Lung (tissue), 12 donors: Measurements from ENCODE around the gene DENND11. TPM values are rescaled to one million over a fixed set of nuclear protein-coding genes. Genes with fewer than 3 reads are reported as not detected.
"Not testable (repeated sequence)": the region's sequence is repeated elsewhere in the genome, so short reads cannot be mapped to it uniquely, and the experiment has no call there.

Source experiments
- ATAC-seq: fragments of 200-7000 bp; cut with Tn5 transposase; one replicate; pipeline ENCODE4 v1.9.1; 2020; ENCODE audit warnings: moderate number of reproducible peaks; ENCODE audit not compliant: insufficient read depth, low FRiP score
- DNase-seq, 3 donors: peaks; one replicate each; pipeline ENCODE4 v3.0.0-alpha.2; 2013 to 2017
- H3K27ac ChIP-seq, 2 donors: one replicate each; pipeline ENCODE4 v1.5.1; 2013; ENCODE audit warnings: mild to moderate bottlenecking in 2 of 2, moderate library complexity in 2 of 2, control low read depth in 1 of 2, inconsistent platforms in 1 of 2, low read depth in 1 of 2, low read length in 1 of 2
- H3K27me3 ChIP-seq, 3 donors: one replicate each; pipeline ENCODE4 v1.5.1; 2013; ENCODE audit warnings: low read length in 2 of 3; ENCODE audit not compliant: control insufficient read depth in 3 of 3, insufficient read depth in 3 of 3
- H3K36me3 ChIP-seq, 4 donors: one replicate each; pipeline ENCODE4 v1.5.1; 2013; ENCODE audit warnings: low read length in 4 of 4, mild to moderate bottlenecking in 1 of 4, moderate library complexity in 1 of 4; ENCODE audit not compliant: control insufficient read depth in 4 of 4, insufficient read depth in 4 of 4
- H3K4me1 ChIP-seq, 5 donors: one replicate each; pipeline ENCODE4 v1.5.1; 2013; ENCODE audit warnings: low read length in 5 of 5, mild to moderate bottlenecking in 2 of 5, moderate library complexity in 1 of 5; ENCODE audit not compliant: control insufficient read depth in 5 of 5, insufficient read depth in 5 of 5
- H3K4me3 ChIP-seq: one replicate; pipeline ENCODE4 v1.5.1; 2013; ENCODE audit warnings: mild to moderate bottlenecking, control low read depth, moderate library complexity
- H3K9ac ChIP-seq, 2 donors: one replicate each; pipeline ENCODE4 v1.5.1; 2013; ENCODE audit warnings: low read length in 2 of 2, control low read depth in 1 of 2; ENCODE audit not compliant: insufficient read depth in 1 of 2
- H3K9me3 ChIP-seq, 4 donors: one replicate each; pipeline ENCODE4 v1.5.1; 2013; ENCODE audit warnings: low read length in 3 of 4, mild to moderate bottlenecking in 1 of 4, moderate library complexity in 1 of 4; ENCODE audit not compliant: control insufficient read depth in 4 of 4, insufficient read depth in 3 of 4
- WGBS, 2 donors: extraction: QIAGEN DNeasy Blood & Tissue Kit; methylation state at CpG; one replicate each; pipeline ENCODE4 v1.1.7; 2013; 5-methylcytosine and 5-hydroxymethylcytosine counted together
- polyA plus RNA-seq, 2 donors: library from polyadenylated mRNA; stranded (reverse); fragments of 200-250 nt; gene quantifications; one replicate each; pipeline ENCODE4 v1.2.1, GENCODE V29; 2013
- total RNA-seq, 2 donors: library from RNA; depleted of rRNA in 1 of 2; stranded (reverse); fragments of >200 nt in 1 of 2; gene quantifications; one replicate each; pipeline ENCODE4 v1.2.1, GENCODE V29; 2014 to 2021
- TF ChIP-seq, protein P1 (sequence below): IDR thresholded peaks from 2 replicates; pipeline ENCODE4 v1.5.1; 2012; ENCODE audit warnings: mild to moderate bottlenecking; ENCODE audit errors: control extremely low read depth, extremely low read depth
- donor health status: control.
- donor health status: control.
- donor health status: Bipolar disorder and iron deficiency.
- donor health status: healthy.
- donor health status: DM: yes; HTN: yes; CAD: no.

DENND11 gene
- total and polyA plus RNA-seq, 4 donors: 5.1 to 43.3 (median 16.2) TPM

DNA sequence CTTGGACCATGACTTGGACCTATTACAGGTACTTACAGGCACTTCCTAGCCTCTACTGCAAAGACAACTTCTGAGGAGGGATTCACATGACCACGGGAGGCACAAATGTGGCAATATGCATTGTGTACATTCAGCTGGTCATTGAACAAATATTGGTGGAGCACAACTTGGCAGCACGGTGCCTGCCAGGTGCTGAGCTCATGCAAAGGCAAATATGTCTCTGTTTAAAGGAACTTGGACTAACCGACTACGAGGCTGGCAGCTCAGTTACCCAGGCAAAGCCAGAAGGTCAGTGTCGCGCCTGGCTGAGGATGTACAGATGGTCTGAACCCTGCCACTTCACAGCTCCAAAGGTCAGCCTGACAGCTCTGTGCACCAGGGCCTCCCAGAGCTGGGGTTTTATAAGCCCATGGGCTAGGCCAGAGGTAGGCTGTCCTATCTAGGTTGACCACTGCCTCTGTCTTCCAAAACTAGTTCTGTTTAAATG lies 6.1 kb downstream of the DENND11 start:
- ATAC-seq (no peak), DNase-seq (no peak)
- Histone ChIP-seq H3K27me3 (no peaks in the 10 kb centered on the region), H3K36me3 (peaks cover 0 to 5% (median 1%) of the 10 kb centered on the region in 4 donors), H3K4me1 (peaks cover 0 to 38% (median 14%) of the 10 kb centered on the region in 5 donors), H3K4me3 (no peak overlapping the region), H3K27ac (peak overlapping the region in 1 of 2 donors; percentile 67), H3K9me3 (no peaks in the 10 kb centered on the region), H3K9ac (no peak overlapping the region)
- TF ChIP-seq, protein P1, sequence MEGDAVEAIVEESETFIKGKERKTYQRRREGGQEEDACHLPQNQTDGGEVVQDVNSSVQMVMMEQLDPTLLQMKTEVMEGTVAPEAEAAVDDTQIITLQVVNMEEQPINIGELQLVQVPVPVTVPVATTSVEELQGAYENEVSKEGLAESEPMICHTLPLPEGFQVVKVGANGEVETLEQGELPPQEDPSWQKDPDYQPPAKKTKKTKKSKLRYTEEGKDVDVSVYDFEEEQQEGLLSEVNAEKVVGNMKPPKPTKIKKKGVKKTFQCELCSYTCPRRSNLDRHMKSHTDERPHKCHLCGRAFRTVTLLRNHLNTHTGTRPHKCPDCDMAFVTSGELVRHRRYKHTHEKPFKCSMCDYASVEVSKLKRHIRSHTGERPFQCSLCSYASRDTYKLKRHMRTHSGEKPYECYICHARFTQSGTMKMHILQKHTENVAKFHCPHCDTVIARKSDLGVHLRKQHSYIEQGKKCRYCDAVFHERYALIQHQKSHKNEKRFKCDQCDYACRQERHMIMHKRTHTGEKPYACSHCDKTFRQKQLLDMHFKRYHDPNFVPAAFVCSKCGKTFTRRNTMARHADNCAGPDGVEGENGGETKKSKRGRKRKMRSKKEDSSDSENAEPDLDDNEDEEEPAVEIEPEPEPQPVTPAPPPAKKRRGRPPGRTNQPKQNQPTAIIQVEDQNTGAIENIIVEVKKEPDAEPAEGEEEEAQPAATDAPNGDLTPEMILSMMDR: no peak
- WGBS, 2 donors: 68 to 70% methylated on average over 6 of the region's 6 CpGs

DNA sequence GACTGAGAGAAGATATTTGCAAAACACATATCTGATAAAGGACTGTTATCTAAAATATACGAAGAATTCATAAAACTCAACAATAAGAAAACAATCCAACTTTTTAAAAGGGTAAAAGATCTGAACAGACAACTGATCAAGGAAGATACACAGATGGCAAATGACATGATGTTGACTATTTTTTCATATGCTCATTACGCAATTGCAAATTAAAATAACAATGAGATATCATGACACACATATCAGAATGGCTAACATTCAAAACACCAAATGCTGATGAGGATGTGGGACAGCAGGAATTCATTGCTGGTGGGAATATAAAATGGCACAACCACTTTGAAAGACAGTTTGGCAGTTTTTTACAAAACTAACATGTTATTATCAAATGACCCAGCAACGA lies 8.9 kb downstream of the DENND11 start:
- Histone ChIP-seq H3K4me3 (no peak overlapping the region), H3K27me3 (no peaks in the 10 kb centered on the region), H3K36me3 (peaks cover 0 to 8% (median 1%) of the 10 kb centered on the region in 4 donors), H3K9ac (no peak overlapping the region), H3K4me1 (peaks cover 0 to 29% (median 9%) of the 10 kb centered on the region in 5 donors), H3K27ac (no peak overlapping the region), H3K9me3 (no peaks in the 10 kb centered on the region)
- WGBS, 2 donors: 86 to 94% methylated on average over 3 of the region's 3 CpGs
- ATAC-seq: no peak
- TF ChIP-seq, protein P1: no peak
- DNase-seq: peak in 1 of 3 donors; percentile 38

DNA sequence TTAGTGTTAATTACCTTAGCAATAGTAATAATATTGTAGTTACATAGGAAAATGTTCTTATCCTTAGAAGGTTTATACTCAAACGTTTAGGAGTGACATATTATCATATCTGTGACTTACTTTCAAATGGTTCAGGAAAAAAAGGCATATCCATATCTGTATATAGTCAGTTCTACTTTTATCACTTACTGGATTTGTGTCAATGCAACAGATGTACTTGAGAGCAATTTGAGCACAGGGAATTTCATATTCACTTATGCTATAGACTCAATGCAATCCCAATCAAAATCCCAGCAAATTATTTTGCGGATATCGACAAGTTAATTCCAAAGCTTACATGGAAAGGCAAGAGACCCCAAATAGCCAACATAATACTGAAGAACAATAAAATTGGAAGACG lies 10.0 kb downstream of the DENND11 start:
- Histone ChIP-seq H3K9ac (no peak overlapping the region), H3K4me3 (no peak overlapping the region), H3K27me3 (no peaks in the 10 kb centered on the region), H3K27ac (no peak overlapping the region), H3K9me3 (no peaks in the 10 kb centered on the region), H3K36me3 (peaks cover 0 to 8% (median 0%) of the 10 kb centered on the region in 4 donors), H3K4me1 (peaks cover 0 to 32% (median 6%) of the 10 kb centered on the region in 5 donors)
- DNase-seq (no peak), ATAC-seq (no peak)
- WGBS, 2 donors: 83 to 90% methylated on average over 4 of the region's 4 CpGs
- TF ChIP-seq, protein P1: no peak

DNA sequence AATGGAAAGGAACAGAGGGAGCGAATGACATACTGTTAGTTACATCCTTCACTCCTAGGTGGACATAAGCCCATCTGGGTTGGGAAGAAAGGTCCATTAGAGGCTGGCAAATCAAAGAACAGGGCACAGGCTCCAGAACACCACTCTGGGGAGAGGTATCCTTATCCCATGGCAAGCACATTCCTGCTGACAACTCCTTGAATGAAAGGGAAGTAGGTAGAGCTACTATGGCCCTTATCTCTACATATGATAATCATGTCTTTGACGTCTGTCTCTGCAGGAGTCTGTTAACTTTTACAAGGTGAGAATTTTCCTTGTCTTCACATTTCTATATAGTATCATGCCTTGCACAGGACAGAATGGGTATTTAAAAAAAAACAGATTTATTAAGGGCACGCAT lies 10.4 kb downstream of the DENND11 start:
- Histone ChIP-seq H3K9me3 (no peaks in the 10 kb centered on the region), H3K4me1 (peaks cover 0 to 35% (median 6%) of the 10 kb centered on the region in 5 donors), H3K9ac (no peak overlapping the region), H3K27ac (no peak overlapping the region), H3K4me3 (no peak overlapping the region), H3K27me3 (no peaks in the 10 kb centered on the region), H3K36me3 (peaks cover 0 to 8% (median 0%) of the 10 kb centered on the region in 4 donors)
- DNase-seq (no peak), ATAC-seq (no peak)
- WGBS, 2 donors: 89 to 93% methylated on average over 3 of the region's 3 CpGs
- TF ChIP-seq, protein P1: no peak

DNA sequence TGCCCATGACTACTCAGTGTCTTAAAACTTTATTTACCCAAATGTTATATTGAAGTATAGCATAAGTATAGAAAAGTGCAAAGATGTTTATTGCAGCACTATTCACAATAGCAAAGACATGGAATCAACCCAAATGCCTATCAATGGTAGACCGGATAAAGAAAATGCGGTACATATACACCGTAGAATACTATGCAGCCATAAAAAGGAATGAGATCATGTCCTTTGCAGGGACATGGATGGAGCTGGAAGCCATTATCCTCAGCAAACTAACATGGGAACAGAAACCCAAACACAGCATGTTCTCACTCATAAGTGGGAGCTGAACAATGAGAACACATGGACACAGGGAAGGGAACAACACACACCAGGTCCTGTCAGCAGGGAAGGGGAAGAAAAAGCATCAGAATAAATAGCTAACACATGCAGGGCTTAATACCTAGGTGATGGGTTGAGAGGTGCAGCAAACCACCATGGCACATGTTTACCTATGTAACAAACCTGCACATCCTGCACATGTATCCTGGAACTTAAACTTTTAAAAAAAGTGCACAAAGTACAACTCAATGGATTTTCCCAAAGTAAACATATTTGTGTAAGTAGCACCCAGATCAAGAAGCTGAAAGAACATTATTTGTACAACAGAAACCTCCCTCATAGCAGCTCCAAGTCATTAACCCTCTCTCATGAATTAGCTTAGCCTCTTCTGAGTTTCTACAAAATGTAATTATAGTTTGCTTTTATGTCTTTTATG lies 12.7 kb downstream of the DENND11 start:
- H3K4me1 ChIP-seq: peaks cover 0 to 31% (median 5%) of the 10 kb centered on the region in 5 donors
- ATAC-seq, H3K27me3 ChIP-seq, H3K9me3 ChIP-seq, H3K4me3 ChIP-seq, H3K27ac ChIP-seq, H3K9ac ChIP-seq, DNase-seq, H3K36me3 ChIP-seq: not testable (repeated sequence)
- 97 to 98% methylated on average over 3 of the region's 3 CpGs for WGBS, 2 donors
